Kidney (tissue), 11 donors: ENCODE results near the gene BOLA2B. TPM values are rescaled to one million over a fixed set of nuclear protein-coding genes. Genes with fewer than 3 reads are reported as not detected.
"Not testable (repeated sequence)": the region's sequence is repeated elsewhere in the genome, so short reads cannot be mapped to it uniquely, and the experiment has no call there.

Experiments
- DNase-seq, 5 donors: peaks; one replicate each; pipeline ENCODE4 v3.0.0-alpha.2; 2013 to 2020
- FAIRE-seq: peaks from 2 replicates; lab custom pipeline; 2012; peaks lifted over from hg19 to GRCh38; lab: Jason Lieb, UNC
- H3K27ac ChIP-seq, 2 donors: one replicate each; pipeline ENCODE4 v1.7.0; 2013; ENCODE audit warnings: low read depth in 2 of 2, low read length in 2 of 2, inconsistent platforms in 1 of 2
- H3K27me3 ChIP-seq: one replicate; pipeline ENCODE4 v1.7.1; 2013; ENCODE audit warnings: low read length, inconsistent platforms; ENCODE audit not compliant: control insufficient read depth, insufficient read depth
- H3K36me3 ChIP-seq, 3 donors: one replicate each; pipeline versions ENCODE4 v1.7.0 to v1.7.1; 2013; ENCODE audit warnings: low read length in 3 of 3, control low read depth in 1 of 3, inconsistent platforms in 1 of 3; ENCODE audit not compliant: insufficient read depth in 3 of 3, control insufficient read depth in 2 of 3
- H3K4me1 ChIP-seq, 3 donors: one replicate each; pipeline versions ENCODE4 v1.7.0 to v1.7.1; 2013; ENCODE audit warnings: low read length in 3 of 3, inconsistent platforms in 1 of 3, low read depth in 1 of 3; ENCODE audit not compliant: control insufficient read depth in 2 of 3, insufficient read depth in 2 of 3
- H3K4me3 ChIP-seq, 3 donors: one replicate each; pipeline versions ENCODE4 v1.7.0 to v1.8.1; 2013; ENCODE audit warnings: low read length in 3 of 3, control low read depth in 1 of 3, inconsistent platforms in 1 of 3
- H3K9ac ChIP-seq, 3 donors: one replicate each; pipeline versions ENCODE4 v1.7.0 to v1.7.1; 2013; ENCODE audit warnings: low read length in 3 of 3, control low read depth in 1 of 3, inconsistent platforms in 1 of 3
- H3K9me3 ChIP-seq, 3 donors: one replicate each; pipeline versions ENCODE4 v1.7.0 to v1.7.1; 2013; ENCODE audit warnings: low read length in 3 of 3, control low read depth in 1 of 3, inconsistent platforms in 1 of 3; ENCODE audit not compliant: control insufficient read depth in 2 of 3, insufficient read depth in 1 of 3
- intact Hi-C: fragments of 100-400 bp; cut with DNase I; formaldehyde crosslinking; loops from one replicate; pipeline ENCODE4 v1.11.1; 2022
- polyA plus RNA-seq: library from polyadenylated mRNA; stranded (reverse); fragments of 350-450 nt; fragmentation: Illumina TruSeq; extraction: RNeasy Lipid Tissue Mini Kit (QIAGEN cat#74804); gene quantifications from one replicate; pipeline ENCODE4 v1.2.3, GENCODE V29; 2014; ENCODE audit warnings: low read depth, low replicate concordance; ENCODE audit not compliant: insufficient read depth
- total RNA-seq: library from RNA; stranded (reverse); fragmentation: NEBNext Ultra II Directional; extraction: Animal tissue kit (Norgen Biotek cat#: 25700); gene quantifications from one replicate; pipeline ENCODE4 v1.2.1, GENCODE V29; 2021
- donor health status: control.
- donor health status: control.
- donor health status: DM: yes; HTN: yes; CAD: no.
- donor health status: Normal renal cell carcinoma (clear cell type).

Gene BOLA2B
- total and polyA plus RNA-seq, 2 donors from 2014 or later = 77.6 to 177 TPM

GRCh38 chr16:30205541-30206236 is 12.2 kb upstream of the BOLA2B start:
- H3K36me3 ChIP-seq, H3K4me1 ChIP-seq, H3K4me3 ChIP-seq, H3K9ac ChIP-seq, H3K27me3 ChIP-seq, FAIRE-seq, H3K9me3 ChIP-seq, intact Hi-C loops, H3K27ac ChIP-seq: not testable (repeated sequence)
- peak in 1 of 5 donors; percentile 76 for DNase-seq

- H3K9me3 ChIP-seq, H3K27ac ChIP-seq, H3K9ac ChIP-seq, H3K27me3 ChIP-seq, intact Hi-C loops, H3K36me3 ChIP-seq, H3K4me3 ChIP-seq, H3K4me1 ChIP-seq, FAIRE-seq, DNase-seq: not testable (repeated sequence)
Measured at GRCh38 chr16:30199608-30200343, 6.3 kb upstream of the BOLA2B start.

- FAIRE-seq = not testable (repeated sequence)
Measured at GRCh38 chr16:30199049-30199448, 5.6 kb upstream of the BOLA2B start, which contains the start of gene SULT1A3. Gene SULT1A3, plus strand, starts transcription at chr16:30199255. Its CDS starts 1,474 bp downstream, at chr16:30200729.

GRCh38 chr16:30197001-30197400 is 3.5 kb upstream of the BOLA2B start:
- H3K36me3 ChIP-seq, H3K9me3 ChIP-seq, H3K4me3 ChIP-seq, H3K27ac ChIP-seq, H3K9ac ChIP-seq, H3K27me3 ChIP-seq, H3K4me1 ChIP-seq, intact Hi-C loops, FAIRE-seq: not testable (repeated sequence)
- peak in 1 of 5 donors; percentile 10 for DNase-seq

More at GRCh38 chr16:30199049-30199448, 5.6 kb upstream of the BOLA2B start, which contains the start of gene SULT1A3:
- H3K9ac ChIP-seq, H3K36me3 ChIP-seq, intact Hi-C loops, H3K4me3 ChIP-seq, H3K4me1 ChIP-seq, DNase-seq, H3K27me3 ChIP-seq, H3K9me3 ChIP-seq, H3K27ac ChIP-seq: not testable (repeated sequence)

GRCh38 chr16:30194172-30194925 is 883 bp upstream of the BOLA2B start:
- FAIRE-seq, H3K9ac ChIP-seq, intact Hi-C loops, H3K27ac ChIP-seq, H3K27me3 ChIP-seq, H3K4me3 ChIP-seq, H3K36me3 ChIP-seq, H3K4me1 ChIP-seq, H3K9me3 ChIP-seq: not testable (repeated sequence)
- peak in 1 of 5 donors; percentile 82 for DNase-seq

DNA sequence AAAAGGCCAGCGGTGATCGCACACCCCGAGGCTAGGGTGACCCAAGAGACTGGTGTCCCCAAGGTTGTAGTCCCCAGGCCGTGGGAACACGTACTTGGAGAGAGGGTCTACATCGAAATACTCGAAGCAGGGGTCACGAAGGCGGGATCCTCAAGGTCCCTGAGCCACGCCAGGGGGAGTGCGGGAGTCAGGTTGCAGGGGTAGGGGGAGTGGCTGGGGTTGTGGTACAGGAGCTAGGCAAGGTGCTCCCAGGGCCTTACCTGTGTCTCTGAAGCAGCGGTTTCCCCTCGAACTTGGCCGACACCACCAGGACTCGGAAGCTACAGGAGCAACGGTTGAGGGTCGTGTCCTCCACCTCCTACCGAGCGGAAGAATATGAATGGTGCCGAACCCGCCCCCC is 368 bp downstream of the BOLA2B start:
- H3K9ac ChIP-seq, DNase-seq, H3K4me3 ChIP-seq, H3K27me3 ChIP-seq, H3K9me3 ChIP-seq, intact Hi-C loops, H3K36me3 ChIP-seq, H3K4me1 ChIP-seq, H3K27ac ChIP-seq, FAIRE-seq: not testable (repeated sequence)

- FAIRE-seq, H3K9ac ChIP-seq, H3K27ac ChIP-seq, H3K36me3 ChIP-seq, H3K4me1 ChIP-seq, H3K27me3 ChIP-seq, H3K9me3 ChIP-seq, intact Hi-C loops, DNase-seq, H3K4me3 ChIP-seq: not testable (repeated sequence)
Measured at GRCh38 chr16:30191158-30191557, 2.3 kb downstream of the BOLA2B start.
